Testis (tissue), 2 donors: ENCODE results near the gene LRMDA.

Experiments used
- CTCF ChIP-seq, 3 experiments: fragments of 450-650 bp in 2 of 3; fragments of 200-600 bp in 1 of 3; sonication (generic) in 1 of 3; IDR thresholded peaks; one replicate each; pipeline ENCODE4 v1.5.1; 2016 to 2019; ENCODE audit warnings: antibody characterized with exemption in 3 of 3, mild to moderate bottlenecking in 2 of 3, moderate library complexity in 1 of 3
- POLR2A ChIP-seq: fragments of 450-650 bp; IDR thresholded peaks from one replicate; pipeline ENCODE4 v1.6.1; 2017; ENCODE audit warnings: antibody characterized with exemption, mild to moderate bottlenecking, moderate library complexity

GRCh38 chr10:76017026-76017732 lies 585.8 kb downstream of the LRMDA start:
- TF ChIP-seq POLR2A (no peak), CTCF (IDR thresholded peaks at IDR 0.05) (no peak)
